H9 (cell line): ENCODE results near the gene PHTF2. TPM values are rescaled to one million over a fixed set of nuclear protein-coding genes. Genes with fewer than 3 reads are reported as not detected.

Experiments used
- DNase-seq: peaks from one replicate; pipeline ENCODE4 v3.0.0-alpha.2; 2017
- H2AFZ ChIP-seq: one replicate; pipeline ENCODE4 v1.6.1; 2013; ENCODE audit warnings: mild to moderate bottlenecking, low read length, control low read depth, moderate library complexity
- H2AK5ac ChIP-seq: 2 replicates; pipeline ENCODE4 v1.6.1; 2013; ENCODE audit warnings: low read length, control low read depth, mixed read lengths; ENCODE audit not compliant: insufficient read length
- H2BK120ac ChIP-seq: one replicate; pipeline ENCODE4 v1.6.1; 2013; ENCODE audit warnings: low read depth, mild to moderate bottlenecking, low read length, control low read depth, inconsistent platforms; ENCODE audit not compliant: poor library complexity, severe bottlenecking
- H2BK12ac ChIP-seq: 2 replicates; pipeline ENCODE4 v1.6.1; 2013; ENCODE audit warnings: low read length, control low read depth, mixed read lengths, low read depth; ENCODE audit not compliant: insufficient read length
- H2BK15ac ChIP-seq: 2 replicates; pipeline ENCODE4 v1.6.1; 2013; ENCODE audit warnings: low read depth, low read length, control low read depth
- H2BK20ac ChIP-seq: one replicate; pipeline ENCODE4 v1.6.1; 2013; ENCODE audit warnings: low read depth, mild to moderate bottlenecking, low read length, control low read depth, inconsistent platforms; ENCODE audit not compliant: poor library complexity, severe bottlenecking
- H2BK5ac ChIP-seq: 2 replicates; pipeline ENCODE4 v1.6.1; 2013; ENCODE audit warnings: low read length, control low read depth, mixed read lengths; ENCODE audit not compliant: insufficient read length
- H3K14ac ChIP-seq: 2 replicates; pipeline ENCODE4 v1.6.1; 2013; ENCODE audit warnings: low read length, control low read depth; ENCODE audit not compliant: insufficient read depth
- H3K18ac ChIP-seq: 2 replicates; pipeline ENCODE4 v1.6.1; 2013; ENCODE audit warnings: low read depth, mild to moderate bottlenecking, mixed read lengths, low read length, control low read depth; ENCODE audit not compliant: insufficient read length
- H3K23ac ChIP-seq: 2 replicates; pipeline ENCODE4 v1.6.1; 2013; ENCODE audit warnings: low read length, control low read depth, mixed read lengths, low read depth; ENCODE audit not compliant: insufficient read length
- H3K23me2 ChIP-seq: 2 replicates; pipeline ENCODE4 v1.6.1; 2013; ENCODE audit warnings: low read depth, mild to moderate bottlenecking, mixed read lengths, low read length, control low read depth; ENCODE audit not compliant: insufficient read length, poor library complexity, severe bottlenecking
- H3K27ac ChIP-seq: 2 replicates; pipeline ENCODE4 v1.5.1; 2013; ENCODE audit warnings: low read length, control low read depth, mixed read lengths, low read depth; ENCODE audit not compliant: insufficient read length
- H3K27me3 ChIP-seq: 2 replicates; pipeline ENCODE4 v1.6.1; 2013; ENCODE audit warnings: low read length, control low read depth, inconsistent platforms; ENCODE audit not compliant: insufficient read depth
- H3K4ac ChIP-seq: 2 replicates; pipeline ENCODE4 v1.6.1; 2013; ENCODE audit warnings: low read depth, mild to moderate bottlenecking, control low read depth, inconsistent platforms, low read length, moderate library complexity
- H3K4me1 ChIP-seq: 2 replicates; pipeline ENCODE4 v1.6.1; 2013; ENCODE audit warnings: low read length, control low read depth, inconsistent platforms; ENCODE audit not compliant: insufficient read depth
- H3K4me2 ChIP-seq: 2 replicates; pipeline ENCODE4 v1.6.1; 2013; ENCODE audit warnings: low read length, control low read depth, mixed read lengths; ENCODE audit not compliant: insufficient read length, insufficient read depth
- H3K56ac ChIP-seq: 2 replicates; pipeline ENCODE4 v1.6.1; 2013; ENCODE audit warnings: low read depth, mild to moderate bottlenecking, mixed read lengths, low read length, control low read depth; ENCODE audit not compliant: insufficient read length
- H3K79me1 ChIP-seq: 2 replicates; pipeline ENCODE4 v1.6.1; 2013; ENCODE audit warnings: low read depth, mild to moderate bottlenecking, moderate library complexity, low read length, control low read depth, inconsistent platforms; ENCODE audit not compliant: insufficient read depth, poor library complexity, severe bottlenecking
- H3K79me2 ChIP-seq: 2 replicates; pipeline ENCODE4 v1.6.1; 2013; ENCODE audit warnings: low read length, control low read depth, inconsistent platforms; ENCODE audit not compliant: insufficient read depth
- H3K9ac ChIP-seq: 2 replicates; pipeline ENCODE4 v1.6.1; 2013; ENCODE audit warnings: low read length, control low read depth, mixed read lengths; ENCODE audit not compliant: insufficient read length; ENCODE audit errors: extremely low read depth
- H3K9me3 ChIP-seq: one replicate; pipeline ENCODE4 v1.6.1; 2013; ENCODE audit warnings: low read depth, low read length, inconsistent platforms; ENCODE audit not compliant: control insufficient read depth
- H3T11ph ChIP-seq: one replicate; pipeline ENCODE4 v1.6.1; 2013; ENCODE audit warnings: mild to moderate bottlenecking, low read length, control low read depth, inconsistent platforms
- H4K20me1 ChIP-seq: one replicate; pipeline ENCODE4 v1.6.1; 2013; ENCODE audit not compliant: control insufficient read depth, insufficient read length, insufficient read depth
- H4K5ac ChIP-seq: 2 replicates; pipeline ENCODE4 v1.6.1; 2013; ENCODE audit warnings: low read depth, mild to moderate bottlenecking, mixed read lengths, low read length, control low read depth; ENCODE audit not compliant: insufficient read length
- H4K8ac ChIP-seq: replicated peaks from 2 replicates; pipeline ENCODE4 v1.6.1; 2013; ENCODE audit warnings: low read length, control low read depth, mixed read lengths, low read depth; ENCODE audit not compliant: insufficient read length
- H4K91ac ChIP-seq: 2 replicates; pipeline ENCODE4 v1.6.1; 2013; ENCODE audit warnings: low read depth, mild to moderate bottlenecking, moderate library complexity, mixed read lengths, low read length, control low read depth; ENCODE audit not compliant: insufficient read length
- H3K27ac Mint-ChIP-seq, 3 experiments: 2 replicates in 2 of 3; 3 replicates in 1 of 3; pipeline ENCODE4 v1.8.0; 2020 to 2021; ENCODE audit warnings: mixed read lengths in 3 of 3, mild to moderate bottlenecking in 1 of 3, moderate library complexity in 1 of 3
- H3K27me3 Mint-ChIP-seq: 2 replicates; pipeline ENCODE4 v1.8.0; 2021; ENCODE audit warnings: low read depth, mild to moderate bottlenecking, moderate library complexity, mixed read lengths
- H3K36me3 Mint-ChIP-seq, 3 experiments: 2 replicates in 2 of 3; 3 replicates in 1 of 3; pipeline ENCODE4 v1.8.0; 2020 to 2021; ENCODE audit warnings: low read depth in 3 of 3, mixed read lengths in 3 of 3; ENCODE audit not compliant: insufficient read depth in 1 of 3
- H3K4me1 Mint-ChIP-seq, 2 experiments: 2 replicates each; pipeline ENCODE4 v1.8.0; 2020; ENCODE audit warnings: mixed read lengths in 2 of 2
- H3K4me3 Mint-ChIP-seq, 2 experiments: 2 replicates in 1 of 2; 3 replicates in 1 of 2; pipeline ENCODE4 v1.8.0; 2020 to 2021; ENCODE audit warnings: mild to moderate bottlenecking in 2 of 2, mixed read lengths in 2 of 2, moderate library complexity in 1 of 2
- H3K9me3 Mint-ChIP-seq, 2 experiments: 2 replicates in 1 of 2; 3 replicates in 1 of 2; pipeline ENCODE4 v1.8.0; 2020; ENCODE audit warnings: mild to moderate bottlenecking in 2 of 2, mixed read lengths in 2 of 2, moderate library complexity in 1 of 2
- WGBS: extraction: QIAGEN DNeasy Blood & Tissue Kit; methylation state at CpG from one replicate; pipeline ENCODE4 v1.1.7; 2013; ENCODE audit warnings: missing lambda C conversion rate, low lambda C conversion rate, mixed read lengths; ENCODE audit not compliant: insufficient read length; ENCODE audit errors: extremely low coverage; 5-methylcytosine and 5-hydroxymethylcytosine counted together
- total RNA-seq: library from RNA; stranded (reverse); gene quantifications from 2 replicates; pipeline ENCODE4 v1.2.1, GENCODE V29; 2021
- TF ChIP-seq, protein P1 (sequence below): fragments of 200-600 bp; sonication (generic); conservative IDR thresholded peaks from 3 replicates; pipeline ENCODE4 v1.8.0; 2021; ENCODE audit warnings: antibody characterized with exemption, mild to moderate bottlenecking

Gene PHTF2
- total RNA-seq, 1 experiment from 2014 or later, result 16.2 TPM

DNA sequence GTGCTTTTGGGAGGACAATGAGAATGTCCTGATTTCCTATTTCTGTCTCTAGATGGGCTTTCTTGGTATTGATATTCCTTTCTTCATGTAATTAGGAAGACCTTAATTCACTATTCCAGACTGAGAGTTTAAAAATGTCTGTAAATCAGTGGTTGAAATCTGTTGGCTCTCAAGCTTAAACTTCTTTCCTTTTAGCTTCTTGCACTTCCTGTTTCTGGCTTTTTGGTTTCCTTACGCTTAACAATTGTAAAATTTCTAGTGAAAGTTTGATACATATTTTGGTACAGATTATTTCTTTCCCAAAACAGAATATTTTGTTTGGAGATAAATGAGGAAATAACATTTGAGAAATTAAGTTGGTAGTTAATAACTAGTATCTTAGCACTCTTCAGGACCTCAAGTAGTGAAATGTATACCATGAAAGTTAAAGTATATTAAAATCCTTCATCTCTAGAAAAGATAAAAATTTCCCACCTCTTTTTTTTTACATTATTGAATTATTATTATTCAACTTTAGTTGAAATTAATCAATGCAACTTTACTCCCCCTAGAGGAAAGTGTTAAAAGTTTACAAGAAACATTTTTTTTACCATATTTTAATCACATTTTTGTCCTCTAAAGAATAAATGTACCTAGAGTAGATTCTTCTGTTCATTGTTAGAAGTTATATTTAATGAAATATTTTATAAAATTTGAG, 137.2 kb downstream of the PHTF2 start:
- no peaks in the 10 kb centered on the region for H3K27me3 ChIP-seq
- no peak overlapping the region for H3K4me3 Mint-ChIP-seq
- no peak overlapping the region for H2BK12ac ChIP-seq
- no peak overlapping the region for H3K18ac ChIP-seq
- no peak overlapping the region for H2BK20ac ChIP-seq
- H2AFZ ChIP-seq, result no peak overlapping the region
- H3K23ac ChIP-seq, result no peak overlapping the region
- H3K4me2 ChIP-seq, result no peak overlapping the region
- no peak overlapping the region for H2BK15ac ChIP-seq
- no CpG with 5 or more reads among the region's 1 CpG for WGBS
- no peaks in the 10 kb centered on the region for H4K20me1 ChIP-seq
- no peak overlapping the region for H3K9ac ChIP-seq
- no peaks in the 10 kb centered on the region for H3K36me3 Mint-ChIP-seq
- no peak for DNase-seq
- H3K9me3 ChIP-seq, result no peaks in the 10 kb centered on the region
- no peak overlapping the region for H4K91ac ChIP-seq
- H3K79me2 ChIP-seq, result no peaks in the 10 kb centered on the region
- H3K27ac Mint-ChIP-seq, result 0 out of 7 replicates have a peak overlapping the region, but pooled peaks of 1 of the 3 experiments have one; percentile 20
- TF ChIP-seq, protein P1, sequence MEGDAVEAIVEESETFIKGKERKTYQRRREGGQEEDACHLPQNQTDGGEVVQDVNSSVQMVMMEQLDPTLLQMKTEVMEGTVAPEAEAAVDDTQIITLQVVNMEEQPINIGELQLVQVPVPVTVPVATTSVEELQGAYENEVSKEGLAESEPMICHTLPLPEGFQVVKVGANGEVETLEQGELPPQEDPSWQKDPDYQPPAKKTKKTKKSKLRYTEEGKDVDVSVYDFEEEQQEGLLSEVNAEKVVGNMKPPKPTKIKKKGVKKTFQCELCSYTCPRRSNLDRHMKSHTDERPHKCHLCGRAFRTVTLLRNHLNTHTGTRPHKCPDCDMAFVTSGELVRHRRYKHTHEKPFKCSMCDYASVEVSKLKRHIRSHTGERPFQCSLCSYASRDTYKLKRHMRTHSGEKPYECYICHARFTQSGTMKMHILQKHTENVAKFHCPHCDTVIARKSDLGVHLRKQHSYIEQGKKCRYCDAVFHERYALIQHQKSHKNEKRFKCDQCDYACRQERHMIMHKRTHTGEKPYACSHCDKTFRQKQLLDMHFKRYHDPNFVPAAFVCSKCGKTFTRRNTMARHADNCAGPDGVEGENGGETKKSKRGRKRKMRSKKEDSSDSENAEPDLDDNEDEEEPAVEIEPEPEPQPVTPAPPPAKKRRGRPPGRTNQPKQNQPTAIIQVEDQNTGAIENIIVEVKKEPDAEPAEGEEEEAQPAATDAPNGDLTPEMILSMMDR, result peak; percentile 58
- no peaks in the 10 kb centered on the region for H3K27me3 Mint-ChIP-seq
- no peak overlapping the region for H4K8ac ChIP-seq
- peaks cover 4% of the 10 kb centered on the region for H3K4me1 ChIP-seq
- no peak overlapping the region for H3K14ac ChIP-seq
- H3K4me1 Mint-ChIP-seq, result peaks cover 7 to 9% of the 10 kb centered on the region in 2 experiments
- no peak overlapping the region for H3T11ph ChIP-seq
- H3K79me1 ChIP-seq, result no peaks in the 10 kb centered on the region
- no peak overlapping the region for H2BK120ac ChIP-seq
- no peaks in the 10 kb centered on the region for H3K23me2 ChIP-seq
- no peak overlapping the region for H2BK5ac ChIP-seq
- H2AK5ac ChIP-seq, result no peak overlapping the region
- H3K9me3 Mint-ChIP-seq, result no peaks in the 10 kb centered on the region
- H3K27ac ChIP-seq, result no peak overlapping the region
- no peak overlapping the region for H3K56ac ChIP-seq
- H4K5ac ChIP-seq, result no peak overlapping the region
- H3K4ac ChIP-seq, result no peak overlapping the region
